ENCODE data around the gene DDX4. TPM values are rescaled to one million over a fixed set of nuclear protein-coding genes. Genes with fewer than 3 reads are reported as not detected.

DDX4 gene
- total RNA-seq, 6 donors from 2014 or later = not detected

- no peak for TF ChIP-seq POLR2A (IDR thresholded peaks at IDR 0.05)
- no peak for TF ChIP-seq POLR2AphosphoS5 (IDR thresholded peaks at IDR 0.05)
- TF ChIP-seq EP300 (IDR thresholded peaks at IDR 0.05) = no peak
- no peak for TF ChIP-seq CTCF (IDR thresholded peaks at IDR 0.05)
- Histone ChIP-seq H3K36me3 (no peaks in the 10 kb centered on the region), H3K27me3 (no peaks in the 10 kb centered on the region), H3K4me3 (no peak overlapping the region), H3K4me1 (no peaks in the 10 kb centered on the region), H3K9me3 (no peaks in the 10 kb centered on the region), H3K27ac (no peak overlapping the region)
- ATAC-seq (ENCODE audit: low FRiP score in 2 of 2) (no peak), DNase-seq (no peak)
- WGBS, 2 donors = 57 to 67% methylated on average over 3 of the region's 3 CpGs
Measured at GRCh38 chr5:55852503-55852902, 114.6 kb downstream of the DDX4 start.

GRCh38 chr5:55853041-55853670 lies 115.3 kb downstream of the DDX4 start:
- DNase-seq = no peak
- no peak for ATAC-seq (ENCODE audit: low FRiP score in 2 of 2)
- Histone ChIP-seq H3K9me3 (no peaks in the 10 kb centered on the region), H3K4me1 (no peaks in the 10 kb centered on the region), H3K27ac (no peak overlapping the region), H3K36me3 (no peaks in the 10 kb centered on the region), H3K4me3 (no peak overlapping the region), H3K27me3 (no peaks in the 10 kb centered on the region)
- TF ChIP-seq POLR2A (IDR thresholded peaks at IDR 0.05) (no peak), CTCF (IDR thresholded peaks at IDR 0.05) (no peak), POLR2AphosphoS5 (IDR thresholded peaks at IDR 0.05) (no peak), EP300 (IDR thresholded peaks at IDR 0.05) (no peak)
- WGBS, 2 donors = 63 to 64% methylated on average over 3 of the region's 3 CpGs

- Histone ChIP-seq H3K4me3 (no peak overlapping the region), H3K9me3 (no peaks in the 10 kb centered on the region), H3K27ac (no peak overlapping the region), H3K4me1 (no peaks in the 10 kb centered on the region), H3K27me3 (no peaks in the 10 kb centered on the region), H3K36me3 (no peaks in the 10 kb centered on the region)
- ATAC-seq (ENCODE audit: low FRiP score in 2 of 2) (no peak), DNase-seq (no peak)
- TF ChIP-seq POLR2A (IDR thresholded peaks at IDR 0.05) (no peak), POLR2AphosphoS5 (IDR thresholded peaks at IDR 0.05) (no peak)
- WGBS, 2 donors = 48 to 53% methylated on average over 3 of the region's 3 CpGs
Measured at GRCh38 chr5:55853818-55854217, 116.0 kb downstream of the DDX4 start.

GRCh38 chr5:55855509-55855908 lies 117.6 kb downstream of the DDX4 start:
- Histone ChIP-seq H3K36me3 (no peaks in the 10 kb centered on the region), H3K9me3 (no peaks in the 10 kb centered on the region)
- 62 to 74% methylated on average over 5 of the region's 5 CpGs for WGBS, 2 donors

More at GRCh38 chr5:55855509-55855908, 117.6 kb downstream of the DDX4 start:
- Histone ChIP-seq H3K27me3 (no peaks in the 10 kb centered on the region), H3K4me1 (no peaks in the 10 kb centered on the region), H3K4me3 (no peak overlapping the region), H3K27ac (no peak overlapping the region)
- DNase-seq (no peak), ATAC-seq (ENCODE audit: low FRiP score in 2 of 2) (no peak)
- TF ChIP-seq EP300 (IDR thresholded peaks at IDR 0.05) (no peak), CTCF (IDR thresholded peaks at IDR 0.05) (no peak), POLR2AphosphoS5 (IDR thresholded peaks at IDR 0.05) (no peak), POLR2A (IDR thresholded peaks at IDR 0.05) (no peak)

Measured in upper lobe of left lung (tissue), 6 donors.